UCSD-AML1 (cell line): Measurements from ENCODE around the gene CHEK1.
A peak's percentile ranks its signal among the peaks of the same experiment; 100 is the strongest.
"Not testable (repeated sequence)": the region's sequence is repeated elsewhere in the genome, so short reads cannot be mapped to it uniquely, and the experiment has no call there.

ENCODE experiments used
- DNase-seq: peaks from one replicate; lab custom pipeline; 2025; ENCODE audit not compliant: unreplicated experiment; lab: John Stamatoyannopoulos, UW

CHEK1 gene

GRCh38 chr11:125624756-125625213, at the start of gene CHEK1:
Gene CHEK1, plus strand, starts transcription at chr11:125625163. Its CDS starts 1,606 bp downstream, at chr11:125626769.
- DNase-seq = no peak

GRCh38 chr11:125577181-125577580, 47.8 kb upstream of the CHEK1 start:
- not testable (repeated sequence) for DNase-seq

GRCh38 chr11:125578783-125579182, 46.2 kb upstream of the CHEK1 start:
- no peak for DNase-seq

DNA sequence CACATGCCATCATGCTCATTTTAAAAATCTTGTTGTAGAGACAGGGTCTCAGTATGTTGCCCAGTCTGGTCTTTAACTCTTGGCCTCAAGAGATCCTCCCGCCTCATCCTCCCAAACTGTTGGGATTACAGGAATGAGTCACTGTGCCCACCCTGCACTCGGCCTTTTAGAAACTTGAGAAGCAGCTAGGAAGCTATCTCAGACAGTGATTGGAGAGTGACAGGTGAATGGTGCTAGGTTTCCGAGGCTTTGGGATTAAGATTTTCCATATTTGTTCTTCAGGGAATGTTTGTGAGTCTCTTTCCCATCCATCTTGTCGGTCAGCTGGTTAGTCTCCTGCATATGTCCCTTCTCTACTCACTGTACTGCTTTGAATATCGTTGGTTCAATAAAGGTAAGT, 45.2 kb upstream of the CHEK1 start:
- DNase-seq = no peak

DNA sequence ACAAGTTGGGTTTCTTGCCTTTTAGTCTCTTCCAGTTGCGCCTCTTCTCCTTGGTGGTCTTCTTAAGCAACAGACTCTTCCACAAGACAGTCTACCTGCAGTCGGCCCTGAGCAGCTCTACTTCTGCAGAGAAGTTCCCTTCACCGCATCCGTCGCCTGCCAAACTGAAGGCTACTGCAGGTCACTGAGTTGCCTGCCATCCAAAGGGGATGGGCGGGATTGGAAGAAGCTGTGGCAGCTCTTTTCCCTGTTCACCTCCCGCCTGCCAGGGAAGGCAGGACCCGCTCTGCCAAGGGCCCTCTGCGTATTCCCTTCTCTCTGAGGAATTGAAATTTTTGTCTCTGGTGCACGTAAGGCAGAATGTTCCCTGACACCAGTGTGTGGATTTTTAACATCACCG, 41.5 kb upstream of the CHEK1 start:
- no peak for DNase-seq

GRCh38 chr11:125585487-125585886, 39.5 kb upstream of the CHEK1 start:
- no peak for DNase-seq

DNA sequence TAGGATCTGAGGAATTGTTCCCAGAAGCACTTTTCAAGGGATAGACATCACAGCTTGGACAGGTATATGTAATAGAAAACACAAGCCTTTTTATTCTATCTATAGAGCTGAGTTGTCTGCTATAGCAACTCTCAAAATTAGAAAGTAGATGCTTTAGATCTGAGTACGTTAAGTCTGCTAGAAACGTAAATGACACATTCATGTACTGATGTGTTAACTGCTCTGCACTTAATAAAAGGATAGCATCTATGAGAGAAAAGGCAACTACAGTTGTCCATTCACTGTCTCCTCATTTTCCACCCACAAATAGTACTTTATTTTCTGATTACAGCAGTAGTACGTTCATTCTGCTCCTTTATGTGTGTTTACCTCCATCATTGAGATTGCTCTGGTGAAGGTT, 38.3 kb upstream of the CHEK1 start:
- DNase-seq = no peak

GRCh38 chr11:125587480-125587879, 37.5 kb upstream of the CHEK1 start:
- no peak for DNase-seq

DNA sequence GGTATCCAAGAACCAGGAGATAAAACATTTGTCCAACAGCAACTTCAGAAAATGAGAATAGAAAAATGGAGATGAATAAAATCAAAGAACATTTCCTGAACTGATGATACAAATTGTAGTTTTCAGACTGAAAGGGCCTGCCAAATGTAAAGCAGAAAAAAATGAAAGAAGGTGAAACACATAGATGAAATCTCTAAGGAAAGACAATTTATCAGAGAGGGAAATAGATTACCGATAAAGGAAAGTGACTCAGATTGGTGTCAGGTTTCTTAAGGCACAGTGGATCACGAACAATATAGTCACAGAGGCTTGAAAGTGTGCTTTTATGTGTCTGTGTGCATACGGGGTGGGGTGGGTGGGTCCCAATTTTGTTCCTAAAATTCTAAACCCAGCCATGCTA, 36.5 kb upstream of the CHEK1 start:
- no peak for DNase-seq

DNA sequence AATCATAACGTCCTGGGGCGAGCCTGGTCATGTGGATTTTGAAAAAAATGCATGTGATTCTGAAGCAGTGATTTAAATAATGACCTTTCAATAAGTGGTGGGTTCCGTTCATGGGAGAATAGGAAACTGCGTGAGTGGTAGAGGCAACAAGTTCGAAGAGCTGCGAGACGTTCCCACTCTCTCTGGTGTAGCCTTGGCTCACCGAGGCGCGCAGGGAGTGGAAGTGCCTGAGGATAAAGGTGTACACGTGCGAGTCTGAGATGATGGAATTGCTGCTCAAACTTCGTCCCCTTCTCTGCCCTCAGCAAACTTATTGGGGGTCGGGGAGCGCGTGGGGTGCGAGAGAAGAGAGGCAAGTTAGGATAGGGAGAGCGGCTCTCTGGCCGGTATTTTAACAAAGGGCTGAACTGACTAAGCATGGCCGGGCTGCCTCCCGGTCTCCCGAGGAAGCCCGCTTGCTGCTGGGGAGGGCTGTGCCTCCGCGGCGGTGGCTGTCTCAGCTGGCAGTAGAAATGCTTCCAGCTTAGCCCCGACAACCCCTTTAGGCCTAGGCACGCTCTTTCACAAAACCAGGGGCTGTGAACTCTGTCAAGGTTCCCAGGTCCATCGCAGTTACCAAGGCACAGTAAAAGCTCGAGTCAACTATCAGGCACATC, 33.2 kb upstream of the CHEK1 start:
- peak; percentile 64 for DNase-seq

DNA sequence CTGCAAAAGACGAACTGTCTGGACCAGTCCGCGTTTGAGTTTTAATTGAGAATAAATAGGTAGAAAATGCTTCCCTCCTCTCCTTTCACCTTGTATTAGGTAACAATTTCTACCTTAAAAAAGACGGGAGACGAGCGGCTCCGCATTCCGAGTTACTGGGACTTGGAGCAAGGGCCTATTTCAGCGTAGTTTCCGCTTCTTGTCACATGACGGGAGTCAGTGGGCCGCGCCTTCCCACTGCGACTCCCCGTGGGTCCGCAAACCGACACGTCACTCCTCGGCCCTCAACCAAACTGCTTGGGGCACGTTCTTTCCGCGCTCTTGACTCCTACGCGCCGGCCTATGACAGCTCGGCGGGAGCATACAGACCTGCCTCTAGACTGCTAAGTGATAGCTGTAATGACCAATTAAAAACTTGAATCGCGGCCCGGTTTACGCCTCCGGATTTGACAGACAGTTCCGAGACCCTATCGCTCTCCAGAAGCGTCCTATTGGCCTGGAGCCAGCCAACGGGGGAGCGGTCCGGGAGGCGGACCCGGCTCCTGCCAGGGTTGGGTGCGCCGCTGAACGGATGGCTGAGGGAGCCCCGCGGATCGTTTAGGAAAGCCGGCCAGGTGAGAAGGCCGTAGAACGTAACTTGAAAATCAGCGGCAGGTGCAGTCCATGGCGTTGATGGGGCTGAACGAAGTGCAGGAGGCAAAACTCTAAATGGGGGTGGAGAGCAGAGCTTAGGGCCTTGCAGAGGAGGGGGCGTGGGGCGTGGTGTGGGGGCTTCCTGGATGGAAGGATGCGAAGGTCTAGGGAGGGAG, 32.5 kb upstream of the CHEK1 start, which contains the start of gene STT3A:
Gene STT3A (plus strand): TSS at position 548 of the 809 bp plus-strand sequence. CDS start 3,064 bp downstream, outside the sequence.
- peak; percentile 98 for DNase-seq

GRCh38 chr11:125593114-125593820, 31.7 kb upstream of the CHEK1 start:
- DNase-seq = no peak

DNA sequence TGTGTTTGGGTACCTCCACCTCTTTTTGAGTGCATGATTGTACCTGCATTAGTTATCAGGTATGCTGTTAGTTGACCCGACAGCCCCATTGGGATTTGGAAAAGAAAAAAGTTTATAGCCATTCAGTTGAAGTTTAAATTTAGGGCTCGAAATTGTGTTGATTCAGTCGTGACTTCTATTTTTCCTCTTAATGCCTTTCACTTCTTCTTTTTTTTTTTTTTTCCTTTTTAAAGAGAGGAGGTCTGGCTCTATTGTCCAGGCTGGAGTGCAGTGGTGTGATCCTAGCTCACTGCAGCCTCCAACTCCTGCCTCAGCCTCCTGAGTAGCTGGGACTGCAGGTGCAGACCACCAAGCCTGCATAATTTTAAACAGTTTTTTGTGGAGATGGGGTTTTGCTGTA, 30.0 kb upstream of the CHEK1 start:
- DNase-seq = no peak

- no peak for DNase-seq
These were observed 24.3 kb upstream of the CHEK1 start for GRCh38 chr11:125600663-125601062.

DNA sequence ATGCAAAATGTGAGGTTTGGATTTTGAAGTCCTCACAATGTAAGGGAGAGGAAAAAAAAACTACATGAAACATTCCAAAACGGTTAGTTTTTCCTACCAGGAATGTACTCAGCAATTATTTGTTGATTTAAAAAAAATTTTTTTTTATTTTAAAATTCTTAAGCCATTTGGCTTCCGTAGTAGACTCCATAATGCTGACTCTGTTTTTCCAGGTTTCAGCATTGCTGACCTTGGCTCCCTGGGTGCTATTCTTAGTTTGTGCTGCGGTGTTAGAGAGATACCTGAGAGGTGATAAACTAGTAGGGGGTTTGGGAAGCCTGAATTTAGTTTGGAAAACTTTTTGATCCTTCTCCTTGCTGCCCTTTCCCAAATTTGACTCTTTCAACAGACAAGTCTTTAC, 21.8 kb upstream of the CHEK1 start:
- no peak for DNase-seq

GRCh38 chr11:125605417-125605816, 19.5 kb upstream of the CHEK1 start:
- DNase-seq = no peak

DNA sequence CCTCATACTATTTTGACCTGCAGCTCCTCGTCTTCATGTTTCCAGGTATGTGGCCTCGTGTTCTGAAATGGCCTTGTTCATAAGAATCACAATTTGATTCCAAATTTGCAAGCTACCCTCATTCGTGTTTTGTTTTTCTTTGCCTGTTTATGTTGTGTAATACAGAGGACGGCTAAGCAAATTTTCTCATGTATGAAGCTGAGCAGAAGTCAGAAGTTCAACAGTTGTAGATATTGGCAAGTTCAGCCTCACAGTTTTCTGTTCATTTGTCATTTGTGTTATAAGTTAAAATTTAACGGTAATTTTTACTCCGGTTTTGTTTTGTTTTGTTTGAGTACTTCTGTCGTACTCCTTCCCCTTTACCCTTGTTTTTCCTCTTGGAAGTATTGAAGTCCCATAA, 15.4 kb upstream of the CHEK1 start:
- no peak for DNase-seq

GRCh38 chr11:125618383-125618782, 6.6 kb upstream of the CHEK1 start:
- DNase-seq = no peak

DNA sequence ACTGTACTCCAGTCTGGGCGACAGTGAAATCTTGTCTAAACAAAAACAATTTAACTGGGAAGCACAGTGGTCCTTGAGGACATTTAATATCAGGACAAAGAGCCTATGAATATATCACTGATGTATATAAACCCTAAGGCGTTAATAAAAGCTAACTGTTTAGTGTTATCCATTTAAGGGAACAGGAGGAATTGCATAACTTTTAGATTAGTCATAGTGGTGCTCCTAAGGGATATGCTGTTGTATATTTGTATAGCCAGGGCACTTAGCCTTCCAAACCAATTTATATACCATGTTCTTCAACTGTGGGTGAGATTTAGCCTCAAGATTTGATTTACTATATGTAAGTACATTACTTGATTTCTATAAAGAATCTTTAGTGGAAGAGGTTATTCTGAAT, 3.0 kb upstream of the CHEK1 start:
- DNase-seq = no peak

DNA sequence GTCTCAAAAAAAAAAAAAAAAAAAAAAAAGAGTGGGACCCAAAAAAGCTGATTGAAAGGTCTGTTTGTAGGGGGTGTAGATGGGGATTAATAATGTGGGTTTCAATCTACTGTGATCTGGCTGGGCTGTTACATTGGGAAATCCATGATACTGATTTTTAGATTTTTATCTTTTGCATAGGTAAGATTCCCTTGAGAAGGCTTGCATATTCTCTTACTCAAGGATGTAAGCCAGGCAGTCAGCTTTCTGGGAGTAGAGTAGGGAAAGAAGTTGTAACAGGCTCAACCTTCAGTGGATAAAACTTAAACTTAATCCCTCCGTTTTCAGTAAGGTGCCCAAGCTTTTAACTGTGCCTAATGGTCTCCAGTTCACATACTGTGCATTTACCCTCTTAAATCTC, 1.9 kb upstream of the CHEK1 start:
- no peak for DNase-seq

DNA sequence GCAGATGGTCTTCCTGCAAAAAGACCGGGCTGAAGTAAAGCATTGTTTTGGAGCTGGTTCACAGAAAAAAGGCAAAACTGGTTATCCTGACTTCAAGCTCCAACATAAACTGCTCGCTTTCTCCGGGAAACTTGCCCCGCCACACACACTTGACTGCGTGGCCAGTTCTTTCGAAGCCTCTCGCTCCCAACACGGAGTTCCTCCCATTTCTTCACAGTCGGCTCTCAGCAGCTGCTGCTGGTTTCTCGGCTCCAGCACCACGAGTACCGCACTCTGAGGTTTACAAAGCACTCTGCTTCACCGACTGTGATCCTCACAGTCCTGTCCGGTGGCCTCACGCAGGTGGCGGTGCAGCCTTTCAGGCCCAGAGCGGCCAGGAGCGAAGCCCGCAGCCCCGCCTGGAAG, 264 bp downstream of the CHEK1 start:
- no peak for DNase-seq
